ENCODE results near the gene SLC10A2. TPM values are rescaled to one million over a fixed set of nuclear protein-coding genes. Genes with fewer than 3 reads are reported as not detected.
"Not testable (repeated sequence)": the region's sequence is repeated elsewhere in the genome, so short reads cannot be mapped to it uniquely, and the experiment has no call there.

Gene SLC10A2
- total RNA-seq (not detected in 2 replicates), polyA plus RNA-seq (not detected in 2 replicates)

- Histone ChIP-seq H3K4me3 (no peak within 1 kb of the TSS), H3K27ac (no peak within 1 kb of the TSS), H3K27me3 (no peaks in the 10 kb centered on the region), H3K4me1 (ENCODE audit: low read depth) (peaks cover 6% of the 10 kb centered on the region), H3K9me3 (ENCODE audit: low read depth) (no peaks in the 10 kb centered on the region), H3K36me3 (no peaks in the 10 kb centered on the region)
- DNase-seq (ENCODE audit: low read depth in 1 of 2, low spot score in 1 of 2): no peak
- TF ChIP-seq CTCF (IDR thresholded peaks at IDR 0.05; ENCODE audit: low read depth, low read length): no peak
Measured at GRCh38 chr13:103066079-103066780, at the start of gene SLC10A2. TSS of gene SLC10A2 (minus strand) at chr13:103066417. CDS start at chr13:103066249, 168 bp downstream.

GRCh38 chr13:103107580-103107979 lies 41.4 kb upstream of the SLC10A2 start:
- TF ChIP-seq CTCF (IDR thresholded peaks at IDR 0.05; ENCODE audit: low read depth, low read length): no peak
- H3K27ac ChIP-seq: no peak overlapping the region
- no peaks in the 10 kb centered on the region for H3K27me3 ChIP-seq
- no peak for DNase-seq (ENCODE audit: low read depth in 1 of 2, low spot score in 1 of 2)
- H3K4me1 ChIP-seq (ENCODE audit: low read depth): peaks cover 13% of the 10 kb centered on the region
- H3K36me3 ChIP-seq: no peaks in the 10 kb centered on the region
- no peaks in the 10 kb centered on the region for H3K9me3 ChIP-seq (ENCODE audit: low read depth)
- no peak overlapping the region for H3K4me3 ChIP-seq

GRCh38 chr13:103104340-103104739 lies 38.1 kb upstream of the SLC10A2 start:
- no peak for DNase-seq (ENCODE audit: low read depth in 1 of 2, low spot score in 1 of 2)
- Histone ChIP-seq H3K36me3 (no peaks in the 10 kb centered on the region), H3K9me3 (ENCODE audit: low read depth) (no peaks in the 10 kb centered on the region), H3K27ac (no peak overlapping the region), H3K4me3 (no peak overlapping the region), H3K27me3 (no peaks in the 10 kb centered on the region), H3K4me1 (ENCODE audit: low read depth) (peaks cover 34% of the 10 kb centered on the region)
- TF ChIP-seq CTCF (IDR thresholded peaks at IDR 0.05; ENCODE audit: low read depth, low read length): no peak

GRCh38 chr13:103103456-103103855 lies 37.2 kb upstream of the SLC10A2 start:
- not testable (repeated sequence) for H3K9me3 ChIP-seq (ENCODE audit: low read depth); H3K36me3 ChIP-seq; H3K27me3 ChIP-seq; H3K4me3 ChIP-seq; H3K27ac ChIP-seq; DNase-seq (ENCODE audit: low read depth in 1 of 2, low spot score in 1 of 2)
- peaks cover 30% of the 10 kb centered on the region for H3K4me1 ChIP-seq (ENCODE audit: low read depth)

GRCh38 chr13:103102482-103102881 lies 36.3 kb upstream of the SLC10A2 start:
- H3K27me3 ChIP-seq: no peaks in the 10 kb centered on the region
- H3K4me1 ChIP-seq (ENCODE audit: low read depth): peaks cover 38% of the 10 kb centered on the region
- no peaks in the 10 kb centered on the region for H3K36me3 ChIP-seq
- DNase-seq (ENCODE audit: low read depth in 1 of 2, low spot score in 1 of 2): no peak
- peak overlapping the region; percentile 84 for H3K27ac ChIP-seq
- no peak for TF ChIP-seq CTCF (IDR thresholded peaks at IDR 0.05; ENCODE audit: low read depth, low read length)
- H3K4me3 ChIP-seq: no peak overlapping the region
- no peaks in the 10 kb centered on the region for H3K9me3 ChIP-seq (ENCODE audit: low read depth)

GRCh38 chr13:103101901-103102300 lies 35.7 kb upstream of the SLC10A2 start:
- H3K27ac ChIP-seq: peak overlapping the region; percentile 84
- H3K36me3 ChIP-seq: no peaks in the 10 kb centered on the region
- H3K4me3 ChIP-seq: no peak overlapping the region
- peaks cover 42% of the 10 kb centered on the region for H3K4me1 ChIP-seq (ENCODE audit: low read depth)
- no peak for TF ChIP-seq CTCF (IDR thresholded peaks at IDR 0.05; ENCODE audit: low read depth, low read length)
- no peaks in the 10 kb centered on the region for H3K27me3 ChIP-seq
- no peaks in the 10 kb centered on the region for H3K9me3 ChIP-seq (ENCODE audit: low read depth)
- peak in 1 of 2 donors; percentile 25 for DNase-seq (ENCODE audit: low read depth in 1 of 2, low spot score in 1 of 2)
